Left lung (tissue), 10 donors: ENCODE results near the gene FOLR1. TPM values are rescaled to one million over a fixed set of nuclear protein-coding genes. Genes with fewer than 3 reads are reported as not detected.
"Not testable (repeated sequence)": the region's sequence is repeated elsewhere in the genome, so short reads cannot be mapped to it uniquely, and the experiment has no call there.

Source experiments
- ATAC-seq: fragments of 200-7000 bp; cut with Tn5 transposase; one replicate; pipeline ENCODE4 v1.9.1; 2020; ENCODE audit warnings: moderate library complexity
- DNase-seq, 4 donors: peaks; one replicate each; pipeline ENCODE4 v3.0.0-alpha.2; 2013 to 2020
- H3K27ac ChIP-seq, 2 donors: fragments of 200-600 bp; sonication (generic) in 1 of 2; one replicate each; pipeline versions ENCODE4 v1.5.0 to v1.8.0; 2020 to 2021
- H3K27me3 ChIP-seq, 2 donors: fragments of 200-600 bp; sonication (generic) in 1 of 2; one replicate each; pipeline versions ENCODE4 v1.5.0 to v1.8.0; 2020 to 2021
- H3K36me3 ChIP-seq, 2 donors: fragments of 200-600 bp; sonication (generic) in 1 of 2; one replicate each; pipeline versions ENCODE4 v1.5.0 to v1.8.0; 2020 to 2021
- H3K4me1 ChIP-seq, 2 donors: fragments of 200-600 bp; one replicate each; pipeline ENCODE4 v1.8.0; 2021
- H3K4me3 ChIP-seq, 2 donors: fragments of 200-600 bp; sonication (generic) in 1 of 2; one replicate each; pipeline versions ENCODE4 v1.5.0 to v1.8.0; 2020 to 2021; ENCODE audit warnings: mild to moderate bottlenecking in 1 of 2
- H3K9me3 ChIP-seq, 2 donors: fragments of 200-600 bp; sonication (generic) in 1 of 2; one replicate each; pipeline versions ENCODE4 v1.5.0 to v1.8.0; 2020 to 2021
- CTCF ChIP-seq, 2 donors: fragments of 200-600 bp; sonication (generic) in 1 of 2; IDR thresholded peaks; one replicate each; pipeline versions ENCODE4 v1.5.0 to v1.8.0; 2021; ENCODE audit warnings: antibody characterized with exemption in 2 of 2
- intact Hi-C, 2 donors: fragments of 100-400 bp; cut with DNase I; formaldehyde crosslinking; loops; one replicate each; pipeline versions ENCODE4 v1.11.2 to v1.14.2; 2022
- polyA plus RNA-seq, 6 donors: library from polyadenylated mRNA; unstranded; fragments of 120-200 nt; gene quantifications; one replicate each; pipeline ENCODE4 v1.2.1, GENCODE V29; 2013; ENCODE audit not compliant: insufficient read length in 6 of 6
- total RNA-seq, 2 donors: library from RNA; stranded (reverse); fragmentation: NEBNext Ultra II Directional; extraction: Animal tissue kit (Norgen Biotek cat#: 25700); gene quantifications; one replicate each; pipeline ENCODE4 v1.2.1, GENCODE V29; 2021
- donor health status: DM: no; HTN: yes; CAD: no.
- donor health status: DM: no; HTN: no; CAD: no.

Gene FOLR1
- total and polyA plus RNA-seq, 8 donors = 53.5 to 409 (median 72.0) TPM

- TF ChIP-seq CTCF (IDR thresholded peaks at IDR 0.05) = no peak
- H3K9me3 ChIP-seq = no peaks in the 10 kb centered on the region
- ATAC-seq = peak; percentile 89
- H3K36me3 ChIP-seq = no peaks in the 10 kb centered on the region
- no peaks in the 10 kb centered on the region for H3K27me3 ChIP-seq
- DNase-seq = peak in 3 of 4 donors; percentile 84 to 95 (median 88)
- intact Hi-C loops = no loop called here
- peaks cover 0 to 11% of the 10 kb centered on the region in 2 donors for H3K4me1 ChIP-seq
- no peak overlapping the region for H3K4me3 ChIP-seq
- H3K27ac ChIP-seq = peak overlapping the region; percentile 60 to 65
These were observed 2.3 kb upstream of the FOLR1 start for GRCh38 chr11:72189455-72190250.

GRCh38 chr11:72190631-72191071 lies 1.3 kb upstream of the FOLR1 start:
- no peaks in the 10 kb centered on the region for H3K36me3 ChIP-seq
- TF ChIP-seq CTCF (IDR thresholded peaks at IDR 0.05) = no peak
- peaks cover 0 to 11% of the 10 kb centered on the region in 2 donors for H3K4me1 ChIP-seq
- no peak overlapping the region for H3K4me3 ChIP-seq
- DNase-seq (no peak), ATAC-seq (no peak)
- no peaks in the 10 kb centered on the region for H3K9me3 ChIP-seq
- intact Hi-C loops = no loop called here
- no peak overlapping the region for H3K27ac ChIP-seq
- H3K27me3 ChIP-seq = no peaks in the 10 kb centered on the region

- DNase-seq (no peak), ATAC-seq (no peak)
- TF ChIP-seq CTCF (IDR thresholded peaks at IDR 0.05) = no peak
- no peak overlapping the region for H3K27ac ChIP-seq
- intact Hi-C loops = no loop called here
- H3K4me1 ChIP-seq = no peaks in the 10 kb centered on the region
- no peaks in the 10 kb centered on the region for H3K27me3 ChIP-seq
- no peak overlapping the region for H3K4me3 ChIP-seq
- no peaks in the 10 kb centered on the region for H3K36me3 ChIP-seq
- H3K9me3 ChIP-seq = no peaks in the 10 kb centered on the region
These were observed 3.8 kb downstream of the FOLR1 start for GRCh38 chr11:72195518-72196270.

- H3K36me3 ChIP-seq, intact Hi-C loops, H3K4me1 ChIP-seq, H3K9me3 ChIP-seq, H3K27ac ChIP-seq, H3K27me3 ChIP-seq, DNase-seq, H3K4me3 ChIP-seq, ATAC-seq: not testable (repeated sequence)
These were observed 9.5 kb downstream of the FOLR1 start for GRCh38 chr11:72201445-72201844.

GRCh38 chr11:72202571-72202970 lies 10.6 kb downstream of the FOLR1 start:
- DNase-seq (no peak), ATAC-seq (no peak)
- no peaks in the 10 kb centered on the region for H3K27me3 ChIP-seq
- TF ChIP-seq CTCF (IDR thresholded peaks at IDR 0.05) = no peak
- no peak overlapping the region for H3K4me3 ChIP-seq
- no peaks in the 10 kb centered on the region for H3K9me3 ChIP-seq
- intact Hi-C loops = no loop called here
- H3K4me1 ChIP-seq = peaks cover 0 to 3% of the 10 kb centered on the region in 2 donors
- H3K36me3 ChIP-seq = no peaks in the 10 kb centered on the region
- no peak overlapping the region for H3K27ac ChIP-seq
